Kidney (tissue), 14 donors: ENCODE data around the gene GLIS2. TPM values are rescaled to one million over a fixed set of nuclear protein-coding genes. Genes with fewer than 3 reads are reported as not detected.
A peak's percentile ranks its signal among the peaks of the same experiment; 100 is the strongest.
"Not testable (repeated sequence)": the region's sequence is repeated elsewhere in the genome, so short reads cannot be mapped to it uniquely, and the experiment has no call there.

Experiments
- DNase-seq, 5 donors: peaks; one replicate each; pipeline ENCODE4 v3.0.0-alpha.2; 2013 to 2020
- FAIRE-seq: peaks from 2 replicates; lab custom pipeline; 2012; peaks lifted over from hg19 to GRCh38; lab: Jason Lieb, UNC
- H3K27ac ChIP-seq, 2 donors: one replicate each; pipeline ENCODE4 v1.7.0; 2013; ENCODE audit warnings: low read depth in 2 of 2, low read length in 2 of 2, inconsistent platforms in 1 of 2
- H3K27me3 ChIP-seq: one replicate; pipeline ENCODE4 v1.7.1; 2013; ENCODE audit warnings: low read length, inconsistent platforms; ENCODE audit not compliant: control insufficient read depth, insufficient read depth
- H3K36me3 ChIP-seq, 3 donors: one replicate each; pipeline versions ENCODE4 v1.7.0 to v1.7.1; 2013; ENCODE audit warnings: low read length in 3 of 3, control low read depth in 1 of 3, inconsistent platforms in 1 of 3; ENCODE audit not compliant: insufficient read depth in 3 of 3, control insufficient read depth in 2 of 3
- H3K4me1 ChIP-seq, 3 donors: one replicate each; pipeline versions ENCODE4 v1.7.0 to v1.7.1; 2013; ENCODE audit warnings: low read length in 3 of 3, inconsistent platforms in 1 of 3, low read depth in 1 of 3; ENCODE audit not compliant: control insufficient read depth in 2 of 3, insufficient read depth in 2 of 3
- H3K4me3 ChIP-seq, 3 donors: one replicate each; pipeline versions ENCODE4 v1.7.0 to v1.8.1; 2013; ENCODE audit warnings: low read length in 3 of 3, control low read depth in 1 of 3, inconsistent platforms in 1 of 3
- H3K9ac ChIP-seq, 3 donors: one replicate each; pipeline versions ENCODE4 v1.7.0 to v1.7.1; 2013; ENCODE audit warnings: low read length in 3 of 3, control low read depth in 1 of 3, inconsistent platforms in 1 of 3
- H3K9me3 ChIP-seq, 3 donors: one replicate each; pipeline versions ENCODE4 v1.7.0 to v1.7.1; 2013; ENCODE audit warnings: low read length in 3 of 3, control low read depth in 1 of 3, inconsistent platforms in 1 of 3; ENCODE audit not compliant: control insufficient read depth in 2 of 3, insufficient read depth in 1 of 3
- intact Hi-C: fragments of 100-400 bp; cut with DNase I; formaldehyde crosslinking; loops from one replicate; pipeline ENCODE4 v1.11.1; 2022
- polyA plus RNA-seq: library from polyadenylated mRNA; stranded (reverse); fragments of 350-450 nt; fragmentation: Illumina TruSeq; extraction: RNeasy Lipid Tissue Mini Kit (QIAGEN cat#74804); gene quantifications from one replicate; pipeline ENCODE4 v1.2.3, GENCODE V29; 2014; ENCODE audit warnings: low read depth, low replicate concordance; ENCODE audit not compliant: insufficient read depth
- total RNA-seq: library from RNA; stranded (reverse); fragmentation: NEBNext Ultra II Directional; extraction: Animal tissue kit (Norgen Biotek cat#: 25700); gene quantifications from one replicate; pipeline ENCODE4 v1.2.1, GENCODE V29; 2021
- TF ChIP-seq, protein P1 (sequence below): IDR thresholded peaks from 3 replicates; pipeline ENCODE4 v1.5.1; 2012; ENCODE audit warnings: mild to moderate bottlenecking, moderate library complexity, borderline replicate concordance; ENCODE audit not compliant: insufficient read depth; ENCODE audit errors: extremely low read depth
- donor health status: control.
- donor health status: control.
- donor health status: control.
- donor health status: control.
- donor health status: control.
- donor health status: DM: yes; HTN: yes; CAD: no.
- donor health status: Normal renal cell carcinoma (clear cell type).

GLIS2 gene
- total and polyA plus RNA-seq, 2 donors from 2014 or later = 35.6 to 68.7 TPM

DNA sequence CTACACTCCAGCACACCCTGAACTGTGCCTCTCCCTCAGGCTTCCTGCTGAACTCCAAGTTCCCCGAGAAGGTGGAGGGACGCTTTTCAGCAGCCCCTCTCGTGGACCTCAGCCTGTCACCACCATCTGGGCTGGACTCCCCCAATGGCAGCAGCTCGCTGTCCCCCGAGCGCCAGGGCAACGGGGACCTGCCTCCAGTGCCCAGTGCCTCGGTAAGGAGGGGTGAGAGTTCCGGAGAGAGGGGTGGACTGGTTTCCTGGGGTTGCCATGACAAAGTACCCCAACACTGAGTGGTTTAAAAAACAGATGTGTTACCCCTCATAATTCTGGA lies 17.4 kb downstream of the GLIS2 start:
- no peak for FAIRE-seq

DNA sequence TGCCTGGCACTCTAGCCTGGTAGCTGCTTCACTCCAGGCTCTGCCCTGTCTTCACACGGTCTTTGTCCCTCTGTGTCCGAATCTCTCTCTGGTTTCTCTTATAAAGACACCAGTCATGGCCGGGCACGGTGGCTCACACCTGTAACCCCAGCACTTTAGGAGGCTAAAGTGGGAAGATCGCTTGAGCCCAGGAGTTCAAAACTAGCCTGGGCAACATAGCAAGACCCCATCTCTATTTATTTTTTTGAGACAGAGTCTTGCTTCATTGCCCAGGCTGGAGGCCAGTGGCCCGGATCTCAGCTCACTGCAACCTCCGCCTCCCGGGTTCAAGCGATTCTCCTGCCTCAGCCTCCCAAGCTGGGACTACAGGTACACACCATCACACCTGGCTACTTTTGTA lies 17.8 kb downstream of the GLIS2 start:
- H3K27ac ChIP-seq, intact Hi-C loops, FAIRE-seq, H3K27me3 ChIP-seq, H3K4me3 ChIP-seq, DNase-seq, H3K9me3 ChIP-seq, H3K9ac ChIP-seq: not testable (repeated sequence)
- Histone ChIP-seq H3K4me1 (peaks cover 0 to 16% (median 16%) of the 10 kb centered on the region in 3 donors), H3K36me3 (peaks cover 0 to 36% (median 12%) of the 10 kb centered on the region in 3 donors)

More for the DNA sequence above, 17.4 kb downstream of the GLIS2 start:
- TF ChIP-seq, protein P1, sequence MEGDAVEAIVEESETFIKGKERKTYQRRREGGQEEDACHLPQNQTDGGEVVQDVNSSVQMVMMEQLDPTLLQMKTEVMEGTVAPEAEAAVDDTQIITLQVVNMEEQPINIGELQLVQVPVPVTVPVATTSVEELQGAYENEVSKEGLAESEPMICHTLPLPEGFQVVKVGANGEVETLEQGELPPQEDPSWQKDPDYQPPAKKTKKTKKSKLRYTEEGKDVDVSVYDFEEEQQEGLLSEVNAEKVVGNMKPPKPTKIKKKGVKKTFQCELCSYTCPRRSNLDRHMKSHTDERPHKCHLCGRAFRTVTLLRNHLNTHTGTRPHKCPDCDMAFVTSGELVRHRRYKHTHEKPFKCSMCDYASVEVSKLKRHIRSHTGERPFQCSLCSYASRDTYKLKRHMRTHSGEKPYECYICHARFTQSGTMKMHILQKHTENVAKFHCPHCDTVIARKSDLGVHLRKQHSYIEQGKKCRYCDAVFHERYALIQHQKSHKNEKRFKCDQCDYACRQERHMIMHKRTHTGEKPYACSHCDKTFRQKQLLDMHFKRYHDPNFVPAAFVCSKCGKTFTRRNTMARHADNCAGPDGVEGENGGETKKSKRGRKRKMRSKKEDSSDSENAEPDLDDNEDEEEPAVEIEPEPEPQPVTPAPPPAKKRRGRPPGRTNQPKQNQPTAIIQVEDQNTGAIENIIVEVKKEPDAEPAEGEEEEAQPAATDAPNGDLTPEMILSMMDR = no peak
- Histone ChIP-seq H3K9me3 (no peaks in the 10 kb centered on the region), H3K4me3 (no peak overlapping the region), H3K36me3 (peaks cover 0 to 36% (median 12%) of the 10 kb centered on the region in 3 donors), H3K27me3 (no peaks in the 10 kb centered on the region), H3K4me1 (peaks cover 0 to 20% (median 20%) of the 10 kb centered on the region in 3 donors), H3K9ac (no peak overlapping the region), H3K27ac (no peak overlapping the region)
- intact Hi-C loops = no loop called here
- no peak for DNase-seq

DNA sequence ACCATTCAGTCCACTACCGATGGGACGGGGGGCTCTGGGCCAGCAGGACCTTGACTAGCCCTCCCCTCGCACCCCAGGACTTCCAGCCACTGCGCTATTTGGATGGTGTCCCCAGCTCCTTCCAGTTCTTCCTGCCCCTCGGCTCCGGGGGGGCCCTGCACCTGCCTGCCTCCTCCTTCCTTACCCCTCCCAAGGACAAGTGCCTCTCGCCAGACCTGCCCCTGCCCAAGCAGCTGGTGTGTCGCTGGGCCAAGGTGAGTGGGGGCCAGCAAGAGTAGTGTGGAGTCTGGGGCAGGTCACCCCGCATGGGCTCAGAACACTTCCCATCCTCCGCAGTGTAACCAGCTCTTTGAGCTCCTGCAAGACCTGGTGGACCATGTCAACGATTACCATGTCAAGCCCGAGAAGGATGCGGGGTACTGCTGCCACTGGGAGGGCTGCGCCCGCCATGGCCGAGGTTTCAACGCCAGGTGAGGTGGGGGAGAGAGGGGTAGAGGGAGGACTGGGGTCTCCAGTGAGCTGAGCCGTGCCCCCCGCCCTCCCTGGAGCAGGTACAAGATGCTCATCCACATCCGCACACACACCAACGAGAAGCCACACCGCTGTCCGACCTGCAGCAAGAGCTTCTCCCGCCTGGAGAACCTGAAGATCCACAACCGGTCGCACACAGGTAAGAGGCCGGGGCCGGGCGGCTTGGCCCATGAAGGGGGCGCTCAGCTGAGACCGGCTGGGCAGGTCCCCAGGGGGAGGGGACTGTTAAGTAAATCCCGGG lies 19.0 kb downstream of the GLIS2 start:
- H3K4me3 ChIP-seq = no peak overlapping the region
- intact Hi-C loops = no loop called here
- H3K27me3 ChIP-seq = no peaks in the 10 kb centered on the region
- no peaks in the 10 kb centered on the region for H3K9me3 ChIP-seq
- TF ChIP-seq, protein P1 = no peak
- no peak overlapping the region for H3K9ac ChIP-seq
- FAIRE-seq = no peak
- DNase-seq = peak in 2 of 5 donors; percentile 34 to 73
- no peak overlapping the region for H3K27ac ChIP-seq
- peaks cover 0 to 10% (median 5%) of the 10 kb centered on the region in 3 donors for H3K4me1 ChIP-seq
- peaks cover 0 to 36% (median 12%) of the 10 kb centered on the region in 3 donors for H3K36me3 ChIP-seq

DNA sequence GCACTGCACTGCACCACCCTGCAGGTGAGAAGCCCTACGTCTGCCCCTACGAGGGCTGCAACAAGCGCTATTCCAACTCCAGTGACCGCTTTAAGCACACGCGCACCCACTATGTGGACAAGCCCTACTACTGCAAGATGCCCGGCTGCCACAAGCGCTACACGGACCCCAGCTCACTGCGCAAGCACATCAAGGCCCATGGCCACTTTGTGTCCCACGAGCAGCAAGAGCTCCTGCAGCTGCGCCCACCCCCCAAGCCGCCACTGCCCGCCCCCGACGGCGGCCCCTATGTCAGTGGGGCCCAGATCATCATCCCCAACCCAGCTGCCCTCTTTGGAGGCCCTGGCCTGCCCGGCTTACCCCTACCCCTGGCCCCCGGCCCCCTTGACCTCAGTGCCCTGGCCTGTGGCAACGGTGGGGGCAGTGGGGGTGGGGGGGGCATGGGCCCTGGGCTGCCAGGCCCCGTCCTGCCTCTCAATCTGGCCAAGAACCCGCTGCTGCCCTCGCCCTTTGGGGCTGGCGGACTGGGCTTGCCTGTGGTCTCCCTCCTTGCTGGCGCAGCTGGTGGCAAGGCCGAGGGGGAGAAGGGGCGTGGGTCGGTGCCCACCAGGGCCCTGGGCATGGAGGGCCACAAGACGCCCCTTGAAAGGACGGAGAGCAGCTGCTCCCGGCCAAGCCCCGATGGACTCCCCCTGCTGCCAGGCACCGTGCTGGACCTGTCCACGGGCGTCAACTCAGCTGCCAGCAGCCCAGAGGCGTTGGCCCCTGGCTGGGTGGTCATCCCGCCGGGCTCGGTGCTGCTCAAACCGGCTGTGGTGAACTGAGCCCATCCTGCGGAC lies 21.1 kb downstream of the GLIS2 start:
- intact Hi-C loops = no loop called here
- H3K36me3 ChIP-seq = peaks cover 0 to 40% (median 12%) of the 10 kb centered on the region in 3 donors
- H3K4me3 ChIP-seq = no peak overlapping the region
- DNase-seq (peak in 1 of 5 donors; percentile 75), FAIRE-seq (no peak)
- no peaks in the 10 kb centered on the region for H3K9me3 ChIP-seq
- no peaks in the 10 kb centered on the region for H3K27me3 ChIP-seq
- TF ChIP-seq, protein P1 = no peak
- H3K27ac ChIP-seq = no peak overlapping the region
- H3K9ac ChIP-seq = no peak overlapping the region
- H3K4me1 ChIP-seq = peaks cover 0 to 9% (median 0%) of the 10 kb centered on the region in 3 donors
